GM23338 (cell line): Measurements from ENCODE around the gene SEC14L6. TPM values are rescaled to one million over a fixed set of nuclear protein-coding genes. Genes with fewer than 3 reads are reported as not detected.

ENCODE experiments used
- ATAC-seq: fragments of 200-7000 bp; cut with Tn5 transposase; 3 replicates; pipeline ENCODE4 v1.9.1; 2020
- DNase-seq: peaks from one replicate; pipeline ENCODE4 v3.0.0-alpha.2; 2015; ENCODE audit warnings: low spot score
- H2AFZ ChIP-seq: fragments of 200-600 bp; sonication (generic); 2 replicates; pipeline ENCODE4 v1.8.0; 2016; ENCODE audit warnings: antibody characterized with exemption, mild to moderate bottlenecking, moderate library complexity
- H3F3A ChIP-seq: fragments of 200-600 bp; sonication (generic); replicated peaks from 2 replicates; pipeline ENCODE4 v1.8.0; 2017; ENCODE audit warnings: antibody characterized with exemption, mixed run types, low read depth
- H3K27ac ChIP-seq: fragments of 200-600 bp; sonication (generic); 2 replicates; pipeline ENCODE4 v1.6.1; 2016; ENCODE audit warnings: low read depth
- H3K27me3 ChIP-seq: fragments of 200-600 bp; sonication (generic); 2 replicates; pipeline ENCODE4 v1.8.0; 2016; ENCODE audit warnings: mild to moderate bottlenecking, mixed run types, moderate library complexity; ENCODE audit not compliant: insufficient read depth
- H3K36me3 ChIP-seq: fragments of 200-600 bp; sonication (generic); 2 replicates; pipeline ENCODE4 v1.8.0; 2016; ENCODE audit warnings: mild to moderate bottlenecking; ENCODE audit not compliant: insufficient read depth
- H3K4me1 ChIP-seq: fragments of 200-600 bp; sonication (generic); 2 replicates; pipeline ENCODE4 v1.8.0; 2016; ENCODE audit warnings: mild to moderate bottlenecking, moderate library complexity; ENCODE audit not compliant: insufficient read depth
- H3K4me2 ChIP-seq: fragments of 200-600 bp; sonication (generic); 2 replicates; pipeline ENCODE4 v1.7.1; 2017; ENCODE audit warnings: mixed run types
- H3K4me3 ChIP-seq: fragments of 200-600 bp; sonication (generic); 2 replicates; pipeline ENCODE4 v1.6.1; 2016; ENCODE audit warnings: mixed run types
- H3K79me2 ChIP-seq: fragments of 200-600 bp; sonication (generic); replicated peaks from 2 replicates; pipeline ENCODE4 v1.8.0; 2017; ENCODE audit warnings: mild to moderate bottlenecking; ENCODE audit not compliant: insufficient read depth
- H3K9me2 ChIP-seq: fragments of 200-600 bp; sonication (generic); 2 replicates; pipeline ENCODE4 v1.8.0; 2017; ENCODE audit not compliant: insufficient read depth
- H4K20me1 ChIP-seq: fragments of 200-600 bp; sonication (generic); replicated peaks from 2 replicates; pipeline ENCODE4 v1.8.0; 2017; ENCODE audit warnings: mild to moderate bottlenecking; ENCODE audit not compliant: insufficient read depth
- H3K27ac Mint-ChIP-seq: 2 replicates; pipeline ENCODE4 v1.8.0; 2020; ENCODE audit warnings: inconsistent platforms, mild to moderate bottlenecking, moderate library complexity, mixed read lengths
- H3K27me3 Mint-ChIP-seq: 3 replicates; pipeline ENCODE4 v1.8.0; 2022; ENCODE audit warnings: low read depth, mild to moderate bottlenecking, moderate library complexity, mixed read lengths, inconsistent platforms; ENCODE audit not compliant: insufficient read depth, poor library complexity
- H3K36me3 Mint-ChIP-seq: 3 replicates; pipeline ENCODE4 v1.8.0; 2021; ENCODE audit warnings: low read depth, mild to moderate bottlenecking, inconsistent platforms, moderate library complexity, mixed read lengths
- H3K4me1 Mint-ChIP-seq: 3 replicates; pipeline ENCODE4 v1.8.0; 2020; ENCODE audit warnings: mild to moderate bottlenecking, inconsistent platforms, mixed read lengths
- H3K4me3 Mint-ChIP-seq: 3 replicates; pipeline ENCODE4 v1.8.0; 2021; ENCODE audit warnings: moderate library complexity, mild to moderate bottlenecking, inconsistent platforms, mixed read lengths
- H3K9me3 Mint-ChIP-seq: 3 replicates; pipeline ENCODE4 v1.8.0; 2020; ENCODE audit warnings: moderate library complexity, mild to moderate bottlenecking, inconsistent platforms, mixed read lengths
- CREB1 ChIP-seq: fragments of 250-450 bp; sonication (Bioruptor Pico); IDR thresholded peaks from 2 replicates; pipeline ENCODE4 v1.5.0; 2020; ENCODE audit warnings: low read depth, mild to moderate bottlenecking, moderate library complexity
- CTCF ChIP-seq, 2 experiments: fragments of 200-600 bp in 1 of 2; sonication (generic) in 1 of 2; conservative IDR thresholded peaks; 2 replicates each; pipeline versions ENCODE4 v1.5.1 to v1.6.1; 2016 to 2017; ENCODE audit warnings: antibody characterized with exemption in 2 of 2, low read depth in 2 of 2, mild to moderate bottlenecking in 2 of 2, moderate library complexity in 1 of 2
- EZH2 ChIP-seq: fragments of 200-600 bp; sonication (generic); IDR thresholded peaks from one replicate; pipeline ENCODE4 v1.8.0; 2017; ENCODE audit warnings: antibody characterized with exemption, mild to moderate bottlenecking, low read depth; ENCODE audit not compliant: unreplicated experiment
- EZH2phosphoT487 ChIP-seq: fragments of 200-600 bp; sonication (generic); IDR thresholded peaks from one replicate; pipeline ENCODE4 v1.8.1; 2018; ENCODE audit warnings: antibody characterized with exemption; ENCODE audit not compliant: unreplicated experiment
- JUNB ChIP-seq: IDR thresholded peaks from one replicate; pipeline ENCODE4 v1.6.1; 2016; ENCODE audit warnings: antibody characterized with exemption; ENCODE audit not compliant: unreplicated experiment
- NANOG ChIP-seq: IDR thresholded peaks from 2 replicates; pipeline ENCODE4 v1.6.1; 2016; ENCODE audit warnings: antibody characterized with exemption, borderline replicate concordance
- POLR2AphosphoS5 ChIP-seq: IDR thresholded peaks from 2 replicates; pipeline ENCODE4 v1.6.1; 2016; ENCODE audit warnings: antibody characterized with exemption, low read depth
- STAT1 ChIP-seq: IDR thresholded peaks from one replicate; pipeline ENCODE4 v1.6.1; 2016; ENCODE audit warnings: antibody characterized with exemption; ENCODE audit not compliant: unreplicated experiment
- ZNF114 ChIP-seq: fragments of 250-450 bp; sonication (Bioruptor Pico); IDR thresholded peaks from 2 replicates; pipeline ENCODE4 v1.5.0; 2020; ENCODE audit warnings: mild to moderate bottlenecking, moderate library complexity
- ZNF331 ChIP-seq: fragments of 250-450 bp; sonication (Bioruptor Pico); IDR thresholded peaks from 2 replicates; pipeline ENCODE4 v1.5.0; 2020; ENCODE audit warnings: low read depth, mild to moderate bottlenecking, moderate library complexity
- ZNF462 ChIP-seq: fragments of 250-450 bp; sonication (Bioruptor Pico); IDR thresholded peaks from 2 replicates; pipeline ENCODE4 v1.5.0; 2020; ENCODE audit warnings: mild to moderate bottlenecking, moderate library complexity
- polyA plus RNA-seq: library from polyadenylated mRNA; unstranded; fragments of >200 nt; fragmentation: Nextera tagmentation; extraction: Ambion mirVana; gene quantifications from 2 replicates; pipeline ENCODE4 v1.2.1, GENCODE V29; 2016
- total RNA-seq: library from RNA; depleted of rRNA; stranded (reverse); fragments of >200 nt; shearing (Covaris generic); gene quantifications from 2 replicates; pipeline ENCODE4 v1.2.3, GENCODE V29; 2014
- TF ChIP-seq, protein P1 (sequence below): IDR thresholded peaks from one replicate; pipeline ENCODE4 v1.6.1; 2018; ENCODE audit warnings: antibody characterized with exemption; ENCODE audit not compliant: unreplicated experiment
- TF ChIP-seq, protein P2 (sequence below): IDR thresholded peaks from 2 replicates; pipeline ENCODE4 v1.6.1; 2016; ENCODE audit warnings: antibody characterized with exemption

The SEC14L6 gene
- total and polyA plus RNA-seq, 2 experiments from 2014 or later: 0.84 to 2.1 TPM

- Histone ChIP-seq H2AFZ (0 out of 2 replicates have a peak within 1 kb of the TSS, but pooled peaks have one; percentile 72), H3K4me2 (peak within 1 kb of the TSS; percentile 92), H3K79me2 (no peaks in the 10 kb centered on the region), H3K4me3 (peak within 1 kb of the TSS; percentile 74), H3K9me2 (no peaks in the 10 kb centered on the region), H3K27me3 (no peaks in the 10 kb centered on the region), H3F3A (peaks cover 9% of the 10 kb centered on the region), H3K36me3 (peaks cover 12% of the 10 kb centered on the region; the same call in 1 of the 2 replicates), H4K20me1 (no peaks in the 10 kb centered on the region; the same call in 1 of the 2 replicates), H3K27ac (no peak within 1 kb of the TSS), H3K4me1 (peaks cover 9% of the 10 kb centered on the region; the same call in 1 of the 2 replicates)
- H3K36me3 Mint-ChIP-seq: peaks cover 36% of the 10 kb centered on the region
- H3K4me3 Mint-ChIP-seq: peak within 1 kb of the TSS; percentile 77
- DNase-seq (peak; percentile 74), ATAC-seq (peak; percentile 66)
- peaks cover 18% of the 10 kb centered on the region for H3K27me3 Mint-ChIP-seq
- H3K27ac Mint-ChIP-seq: no peak within 1 kb of the TSS; the same call in 1 of the 2 replicates
- TF ChIP-seq, protein P1, sequence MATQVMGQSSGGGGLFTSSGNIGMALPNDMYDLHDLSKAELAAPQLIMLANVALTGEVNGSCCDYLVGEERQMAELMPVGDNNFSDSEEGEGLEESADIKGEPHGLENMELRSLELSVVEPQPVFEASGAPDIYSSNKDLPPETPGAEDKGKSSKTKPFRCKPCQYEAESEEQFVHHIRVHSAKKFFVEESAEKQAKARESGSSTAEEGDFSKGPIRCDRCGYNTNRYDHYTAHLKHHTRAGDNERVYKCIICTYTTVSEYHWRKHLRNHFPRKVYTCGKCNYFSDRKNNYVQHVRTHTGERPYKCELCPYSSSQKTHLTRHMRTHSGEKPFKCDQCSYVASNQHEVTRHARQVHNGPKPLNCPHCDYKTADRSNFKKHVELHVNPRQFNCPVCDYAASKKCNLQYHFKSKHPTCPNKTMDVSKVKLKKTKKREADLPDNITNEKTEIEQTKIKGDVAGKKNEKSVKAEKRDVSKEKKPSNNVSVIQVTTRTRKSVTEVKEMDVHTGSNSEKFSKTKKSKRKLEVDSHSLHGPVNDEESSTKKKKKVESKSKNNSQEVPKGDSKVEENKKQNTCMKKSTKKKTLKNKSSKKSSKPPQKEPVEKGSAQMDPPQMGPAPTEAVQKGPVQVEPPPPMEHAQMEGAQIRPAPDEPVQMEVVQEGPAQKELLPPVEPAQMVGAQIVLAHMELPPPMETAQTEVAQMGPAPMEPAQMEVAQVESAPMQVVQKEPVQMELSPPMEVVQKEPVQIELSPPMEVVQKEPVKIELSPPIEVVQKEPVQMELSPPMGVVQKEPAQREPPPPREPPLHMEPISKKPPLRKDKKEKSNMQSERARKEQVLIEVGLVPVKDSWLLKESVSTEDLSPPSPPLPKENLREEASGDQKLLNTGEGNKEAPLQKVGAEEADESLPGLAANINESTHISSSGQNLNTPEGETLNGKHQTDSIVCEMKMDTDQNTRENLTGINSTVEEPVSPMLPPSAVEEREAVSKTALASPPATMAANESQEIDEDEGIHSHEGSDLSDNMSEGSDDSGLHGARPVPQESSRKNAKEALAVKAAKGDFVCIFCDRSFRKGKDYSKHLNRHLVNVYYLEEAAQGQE: no peak
- TF ChIP-seq EZH2phosphoT487 (no peak), ZNF462 (CRISPR knock-in tag) (no peak), CTCF (conservative IDR thresholded peaks at IDR 0.05; ENCODE audit: low read depth in 2 of 2) (no peak), POLR2AphosphoS5 (no peak), CREB1 (no peak), JUNB (no peak), ZNF114 (CRISPR knock-in tag) (no peak), ZNF331 (no peak), EZH2 (no peak), STAT1 (no peak), NANOG (no peak)
- TF ChIP-seq, protein P2, sequence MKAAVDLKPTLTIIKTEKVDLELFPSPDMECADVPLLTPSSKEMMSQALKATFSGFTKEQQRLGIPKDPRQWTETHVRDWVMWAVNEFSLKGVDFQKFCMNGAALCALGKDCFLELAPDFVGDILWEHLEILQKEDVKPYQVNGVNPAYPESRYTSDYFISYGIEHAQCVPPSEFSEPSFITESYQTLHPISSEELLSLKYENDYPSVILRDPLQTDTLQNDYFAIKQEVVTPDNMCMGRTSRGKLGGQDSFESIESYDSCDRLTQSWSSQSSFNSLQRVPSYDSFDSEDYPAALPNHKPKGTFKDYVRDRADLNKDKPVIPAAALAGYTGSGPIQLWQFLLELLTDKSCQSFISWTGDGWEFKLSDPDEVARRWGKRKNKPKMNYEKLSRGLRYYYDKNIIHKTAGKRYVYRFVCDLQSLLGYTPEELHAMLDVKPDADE: no peak
- peaks cover 21% of the 10 kb centered on the region for H3K4me1 Mint-ChIP-seq
- H3K9me3 Mint-ChIP-seq: no peaks in the 10 kb centered on the region
Measured at GRCh38 chr22:30574095-30574981, 27.8 kb upstream of the SEC14L6 start, which contains the start of gene GAL3ST1. TSS of gene GAL3ST1 (minus strand) at chr22:30574665. CDS start at chr22:30557392, 17,273 bp downstream.
